HEK293T (cell line): ENCODE results near the gene ST6GALNAC4.

Experiments used
- ARNT ChIP-seq: fragments of 450-650 bp; IDR thresholded peaks from 2 replicates; pipeline ENCODE4 v1.6.1; 2017; ENCODE audit warnings: mild to moderate bottlenecking
- BHLHE40 ChIP-seq: fragments of 450-650 bp; IDR thresholded peaks from 2 replicates; pipeline ENCODE4 v1.6.1; 2016; ENCODE audit warnings: mild to moderate bottlenecking, moderate library complexity, borderline replicate concordance
- CTBP1 ChIP-seq: fragments of 450-650 bp; IDR thresholded peaks from 2 replicates; pipeline ENCODE4 v1.6.1; 2016; ENCODE audit warnings: borderline replicate concordance
- ELF4 ChIP-seq: fragments of 450-650 bp; IDR thresholded peaks from 2 replicates; pipeline ENCODE4 v1.6.1; 2017; ENCODE audit warnings: antibody characterized with exemption
- FOXA1 ChIP-seq: fragments of 450-650 bp; IDR thresholded peaks from 2 replicates; pipeline ENCODE4 v1.6.1; 2016; ENCODE audit warnings: mild to moderate bottlenecking
- FOXK2 ChIP-seq: fragments of 450-650 bp; IDR thresholded peaks from 2 replicates; pipeline ENCODE4 v1.6.1; 2016; ENCODE audit warnings: mild to moderate bottlenecking
- FOXM1 ChIP-seq: fragments of 450-650 bp; IDR thresholded peaks from 2 replicates; pipeline ENCODE4 v1.6.1; 2017; ENCODE audit warnings: mild to moderate bottlenecking, borderline replicate concordance
- HDGF ChIP-seq: fragments of 450-650 bp; IDR thresholded peaks from 2 replicates; pipeline ENCODE4 v1.6.1; 2017; ENCODE audit warnings: antibody characterized with exemption, borderline replicate concordance
- L3MBTL2 ChIP-seq: fragments of 450-650 bp; conservative IDR thresholded peaks from 2 replicates; pipeline ENCODE4 v1.6.1; 2016; ENCODE audit warnings: mild to moderate bottlenecking
- LEF1 ChIP-seq: fragments of 450-650 bp; IDR thresholded peaks from 2 replicates; pipeline ENCODE4 v1.6.1; 2017; ENCODE audit warnings: mild to moderate bottlenecking, borderline replicate concordance
- SP1 ChIP-seq: fragments of 450-650 bp; IDR thresholded peaks from 2 replicates; pipeline ENCODE4 v1.6.1; 2017
- SUZ12 ChIP-seq: fragments of 450-650 bp; IDR thresholded peaks from 2 replicates; pipeline ENCODE4 v1.6.1; 2016; ENCODE audit warnings: mild to moderate bottlenecking
- ZNF384 ChIP-seq: fragments of 450-650 bp; IDR thresholded peaks from 2 replicates; pipeline ENCODE4 v1.6.1; 2016
- TF ChIP-seq, protein P1 (sequence below): fragments of 450-650 bp; IDR thresholded peaks from 2 replicates; pipeline ENCODE4 v1.6.1; 2016

DNA sequence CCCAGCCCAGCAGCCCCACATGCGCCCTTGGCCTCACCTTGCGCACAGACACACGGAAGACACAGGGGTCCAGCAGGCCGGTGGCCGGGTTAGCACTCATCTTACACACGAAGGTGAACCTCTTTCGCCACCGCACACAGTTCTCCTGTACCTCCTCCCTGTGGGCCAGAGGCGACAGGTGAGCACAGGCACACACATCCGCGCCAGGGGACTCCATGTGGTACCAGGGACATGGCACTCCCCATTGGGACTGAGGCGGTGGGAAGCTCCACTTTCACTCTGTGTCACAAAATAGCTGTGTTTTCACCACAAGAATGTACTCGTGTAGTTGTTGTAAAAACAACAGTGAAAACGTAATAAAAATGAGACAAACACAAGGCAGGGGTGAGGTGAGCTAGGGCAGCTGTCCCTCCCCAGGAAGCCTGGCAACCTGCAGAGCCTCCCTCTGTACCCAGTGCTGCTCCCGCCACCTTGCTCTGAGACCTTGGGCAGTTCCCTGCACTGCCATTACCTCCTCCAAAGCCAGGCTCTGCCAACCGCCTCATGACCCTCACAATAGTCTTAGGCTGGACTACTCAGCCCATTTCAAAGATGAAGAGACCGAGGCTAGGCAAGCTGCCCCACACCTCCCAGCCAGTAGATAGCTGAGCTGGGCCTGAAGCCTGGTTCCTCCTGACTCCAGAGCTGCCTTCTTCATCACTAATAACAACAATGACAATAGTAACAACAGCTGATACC, 37.1 kb upstream of the ST6GALNAC4 start:
- TF ChIP-seq SP1: no peak
- TF ChIP-seq FOXA1: no peak
- TF ChIP-seq HDGF: no peak
- TF ChIP-seq SUZ12: no peak
- no peak for TF ChIP-seq FOXK2
- no peak for TF ChIP-seq ELF4
- TF ChIP-seq, protein P1, sequence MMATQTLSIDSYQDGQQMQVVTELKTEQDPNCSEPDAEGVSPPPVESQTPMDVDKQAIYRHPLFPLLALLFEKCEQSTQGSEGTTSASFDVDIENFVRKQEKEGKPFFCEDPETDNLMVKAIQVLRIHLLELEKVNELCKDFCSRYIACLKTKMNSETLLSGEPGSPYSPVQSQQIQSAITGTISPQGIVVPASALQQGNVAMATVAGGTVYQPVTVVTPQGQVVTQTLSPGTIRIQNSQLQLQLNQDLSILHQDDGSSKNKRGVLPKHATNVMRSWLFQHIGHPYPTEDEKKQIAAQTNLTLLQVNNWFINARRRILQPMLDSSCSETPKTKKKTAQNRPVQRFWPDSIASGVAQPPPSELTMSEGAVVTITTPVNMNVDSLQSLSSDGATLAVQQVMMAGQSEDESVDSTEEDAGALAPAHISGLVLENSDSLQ: no peak
- no peak for TF ChIP-seq FOXM1
- TF ChIP-seq CTBP1: no peak
- no peak for TF ChIP-seq BHLHE40
- no peak for TF ChIP-seq L3MBTL2
- TF ChIP-seq LEF1: no peak
- no peak for TF ChIP-seq ZNF384
- no peak for TF ChIP-seq ARNT
